GM12873 (cell line): ENCODE measurements around the gene KRTAP10-12.

ENCODE experiments used
- TF ChIP-seq, protein P1 (sequence below): IDR thresholded peaks from 2 replicates; pipeline ENCODE4 v1.5.1; 2012; ENCODE audit warnings: low read depth, mild to moderate bottlenecking, moderate library complexity, low read length, control low read depth; ENCODE audit not compliant: insufficient read depth; ENCODE audit errors: missing control alignments

Gene KRTAP10-12

GRCh38 chr21:44686843-44687561 lies 10.0 kb upstream of the KRTAP10-12 start:
- TF ChIP-seq, protein P1, sequence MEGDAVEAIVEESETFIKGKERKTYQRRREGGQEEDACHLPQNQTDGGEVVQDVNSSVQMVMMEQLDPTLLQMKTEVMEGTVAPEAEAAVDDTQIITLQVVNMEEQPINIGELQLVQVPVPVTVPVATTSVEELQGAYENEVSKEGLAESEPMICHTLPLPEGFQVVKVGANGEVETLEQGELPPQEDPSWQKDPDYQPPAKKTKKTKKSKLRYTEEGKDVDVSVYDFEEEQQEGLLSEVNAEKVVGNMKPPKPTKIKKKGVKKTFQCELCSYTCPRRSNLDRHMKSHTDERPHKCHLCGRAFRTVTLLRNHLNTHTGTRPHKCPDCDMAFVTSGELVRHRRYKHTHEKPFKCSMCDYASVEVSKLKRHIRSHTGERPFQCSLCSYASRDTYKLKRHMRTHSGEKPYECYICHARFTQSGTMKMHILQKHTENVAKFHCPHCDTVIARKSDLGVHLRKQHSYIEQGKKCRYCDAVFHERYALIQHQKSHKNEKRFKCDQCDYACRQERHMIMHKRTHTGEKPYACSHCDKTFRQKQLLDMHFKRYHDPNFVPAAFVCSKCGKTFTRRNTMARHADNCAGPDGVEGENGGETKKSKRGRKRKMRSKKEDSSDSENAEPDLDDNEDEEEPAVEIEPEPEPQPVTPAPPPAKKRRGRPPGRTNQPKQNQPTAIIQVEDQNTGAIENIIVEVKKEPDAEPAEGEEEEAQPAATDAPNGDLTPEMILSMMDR, result no peak

GRCh38 chr21:44687671-44688070 lies 9.3 kb upstream of the KRTAP10-12 start:
- TF ChIP-seq, protein P1, result no peak

GRCh38 chr21:44691686-44692085 lies 5.3 kb upstream of the KRTAP10-12 start:
- TF ChIP-seq, protein P1, result no peak

DNA sequence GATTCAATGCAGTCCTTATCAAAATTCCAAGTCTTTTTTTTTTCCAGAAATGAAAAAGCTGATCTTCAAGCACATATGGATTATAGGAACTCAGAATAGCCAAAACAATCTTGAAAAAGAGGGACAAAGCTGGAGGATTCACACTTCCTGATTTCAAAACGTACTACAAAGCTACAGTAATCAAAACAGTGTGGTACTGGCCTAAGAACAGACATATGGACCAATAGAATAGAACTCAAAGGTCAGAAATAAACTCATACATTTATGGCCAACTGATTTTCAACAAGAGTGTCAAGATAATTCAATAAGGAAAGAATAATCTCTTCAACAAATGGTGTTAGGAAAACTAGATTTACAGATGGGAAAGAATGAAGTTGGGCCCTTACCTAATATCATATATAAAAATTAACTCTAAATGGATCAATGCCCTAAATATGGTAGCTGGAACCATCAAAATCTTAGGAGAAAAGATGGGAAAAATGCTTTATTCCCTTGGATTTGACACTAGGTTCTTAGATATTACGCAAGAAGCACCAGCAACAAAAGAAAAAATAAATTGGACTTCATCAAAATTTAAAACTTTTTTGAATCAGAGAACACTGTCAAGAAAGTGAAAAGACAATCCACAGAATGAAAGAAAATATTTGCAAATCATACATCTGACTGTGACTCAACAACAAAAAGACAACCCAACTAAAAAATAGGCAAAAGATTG lies 4.0 kb upstream of the KRTAP10-12 start:
- TF ChIP-seq, protein P1, result no peak

DNA sequence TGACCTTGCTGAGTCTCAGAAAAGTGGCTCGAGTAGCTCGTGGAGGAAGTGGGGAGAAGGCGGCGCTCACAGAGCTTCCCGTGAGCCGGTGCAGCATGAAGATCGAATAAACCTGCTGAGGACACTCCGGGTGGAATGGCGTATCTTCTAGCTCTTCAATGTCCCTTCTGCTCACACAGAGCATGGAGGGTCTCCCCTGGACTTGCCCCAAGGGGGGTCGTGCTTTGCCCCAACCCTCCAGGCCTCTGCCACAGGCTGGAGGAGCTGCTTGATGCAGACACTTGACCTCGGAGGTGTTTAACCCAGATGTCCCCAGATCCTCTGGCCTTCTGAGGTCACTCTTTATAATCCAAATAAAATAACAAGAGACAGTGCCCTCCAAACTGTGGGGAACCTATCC lies 2.2 kb upstream of the KRTAP10-12 start:
- TF ChIP-seq, protein P1, result no peak

- TF ChIP-seq, protein P1, result no peak
Measured at GRCh38 chr21:44695184-44695583, 1.8 kb upstream of the KRTAP10-12 start.

DNA sequence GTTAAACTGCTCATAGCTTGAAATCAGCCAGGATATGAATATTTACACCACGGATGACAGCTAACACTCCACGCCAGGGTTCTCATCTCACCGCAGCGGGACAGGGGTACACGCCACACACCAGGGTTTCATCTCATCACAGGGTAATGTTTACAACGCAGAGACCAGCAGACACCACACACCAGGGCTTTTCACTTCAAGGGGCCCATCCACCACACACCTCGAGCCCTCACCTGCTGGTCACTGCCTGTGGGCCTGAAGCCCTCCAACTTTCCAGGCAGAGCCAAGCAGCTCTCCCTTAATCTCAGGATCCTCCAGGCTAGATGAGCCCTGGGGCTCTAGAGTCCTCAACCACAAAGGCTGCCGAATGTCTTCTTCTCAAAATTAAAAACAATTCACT lies 1.3 kb upstream of the KRTAP10-12 start:
- TF ChIP-seq, protein P1, result no peak
